AG04450 (cell line): ENCODE data around the gene TCEAL7. TPM values are rescaled to one million over a fixed set of nuclear protein-coding genes. Genes with fewer than 3 reads are reported as not detected.
"Not testable (repeated sequence)": the region's sequence is repeated elsewhere in the genome, so short reads cannot be mapped to it uniquely, and the experiment has no call there.

Experiments
- CTCF ChIA-PET: fragments of 300-600, 350-600 bp; formaldehyde crosslinking; extraction: SDS; loops from one replicate; lab custom pipeline; 2022; ENCODE audit warnings: antibody characterized with exemption, inconsistent platforms; lab: Charles Lee
- POLR2A ChIA-PET: fragments of 350-600 bp; formaldehyde crosslinking; extraction: SDS; loops from one replicate; lab custom pipeline; 2021; ENCODE audit warnings: antibody characterized with exemption, inconsistent platforms; lab: Yijun Ruan, JAX
- DNase-seq: peaks from one replicate; pipeline ENCODE4 v3.0.0-alpha.2; 2011; ENCODE audit warnings: low read depth, low spot score
- H3K27ac ChIP-seq: one replicate; pipeline ENCODE4 v1.5.1; 2012; ENCODE audit warnings: low read depth, low read length, control low read depth
- H3K27me3 ChIP-seq: one replicate; pipeline ENCODE4 v1.6.0; 2012; ENCODE audit warnings: low read length; ENCODE audit not compliant: control insufficient read depth, insufficient read depth
- H3K4me3 ChIP-seq: 2 replicates; pipeline ENCODE4 v1.5.1; 2011; ENCODE audit warnings: mild to moderate bottlenecking, low read depth, low read length, control low read depth
- H3K9me3 ChIP-seq: 2 replicates; pipeline ENCODE4 v1.5.1; 2012; ENCODE audit warnings: low read length; ENCODE audit not compliant: control insufficient read depth, insufficient read depth
- CTCF ChIP-seq: IDR thresholded peaks from 2 replicates; pipeline ENCODE4 v1.5.1; 2011; ENCODE audit warnings: low read depth, low read length, control low read depth, inconsistent platforms
- polyA minus RNA-seq: library from RNA; depleted of rRNA, polyadenylated mRNA; stranded (reverse); fragments of >200 nt; gene quantifications from 2 replicates; pipeline ENCODE4 v1.2.3, GENCODE V29; 2011; rRNA and poly(A)+ RNA removed
- polyA plus RNA-seq: library from polyadenylated mRNA; depleted of rRNA; stranded (reverse); fragments of >200 nt; gene quantifications from 2 replicates; pipeline ENCODE4 v1.2.3, GENCODE V29; 2011; rRNA removed

TCEAL7 gene, protein sequence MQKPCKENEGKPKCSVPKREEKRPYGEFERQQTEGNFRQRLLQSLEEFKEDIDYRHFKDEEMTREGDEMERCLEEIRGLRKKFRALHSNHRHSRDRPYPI
- polyA plus RNA-seq (35.8 and 49.5 TPM in 2 replicates), polyA minus RNA-seq (7.3 and 8.4 TPM in 2 replicates)

GRCh38 chrX:103329991-103330390, at the start of gene TCEAL7:
Gene TCEAL7 (plus strand): TSS chrX:103330239. CDS start chrX:103331404, 1,165 bp downstream.
- Histone ChIP-seq H3K27ac (no peak within 1 kb of the TSS), H3K4me3 (peak within 1 kb of the TSS; percentile 59), H3K9me3 (no peaks in the 10 kb centered on the region), H3K27me3 (no peaks in the 10 kb centered on the region)
- TF ChIP-seq CTCF, result no peak
- ChIA-PET CTCF (interaction anchor here (1.3 to 1.6 kb wide), 3 partner anchors 12 to 135 kb away, joined by 3 to 6 read pairs (median 4); no protein-coding TSS in a partner anchor), POLR2A (no interaction called here)
- DNase-seq, result no peak

GRCh38 chrX:103293118-103293517, 36.9 kb upstream of the TCEAL7 start:
- CTCF ChIA-PET, result no interaction called here
- Histone ChIP-seq H3K4me3 (no peak overlapping the region), H3K27ac (no peak overlapping the region), H3K9me3 (no peaks in the 10 kb centered on the region), H3K27me3 (peaks cover 2% of the 10 kb centered on the region)
- TF ChIP-seq CTCF, result no peak
- POLR2A ChIA-PET, result no interaction called here
- no peak for DNase-seq

DNA sequence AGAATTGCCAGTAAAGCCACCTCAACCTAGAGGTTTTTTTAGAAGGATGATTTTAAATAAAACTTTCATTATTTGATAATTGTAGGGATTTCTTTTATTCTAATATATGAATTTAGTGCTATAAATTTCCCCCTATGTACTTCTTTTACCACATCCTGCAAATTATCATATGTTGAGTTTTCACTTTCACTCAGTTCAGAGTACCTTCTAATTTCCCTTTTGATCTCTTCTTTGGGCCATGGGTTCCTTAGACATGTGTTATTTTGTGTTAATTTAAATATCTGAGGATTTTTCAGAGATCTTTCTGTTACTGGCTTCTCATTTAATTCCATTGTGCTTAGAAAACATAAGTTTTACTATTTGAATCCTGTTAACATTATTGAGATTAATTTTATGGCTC, 25.3 kb upstream of the TCEAL7 start:
- no peak for TF ChIP-seq CTCF
- Histone ChIP-seq H3K27ac (no peak overlapping the region), H3K9me3 (no peaks in the 10 kb centered on the region), H3K27me3 (peaks cover 3% of the 10 kb centered on the region), H3K4me3 (no peak overlapping the region)
- ChIA-PET CTCF (no interaction called here), POLR2A (no interaction called here)
- no peak for DNase-seq

DNA sequence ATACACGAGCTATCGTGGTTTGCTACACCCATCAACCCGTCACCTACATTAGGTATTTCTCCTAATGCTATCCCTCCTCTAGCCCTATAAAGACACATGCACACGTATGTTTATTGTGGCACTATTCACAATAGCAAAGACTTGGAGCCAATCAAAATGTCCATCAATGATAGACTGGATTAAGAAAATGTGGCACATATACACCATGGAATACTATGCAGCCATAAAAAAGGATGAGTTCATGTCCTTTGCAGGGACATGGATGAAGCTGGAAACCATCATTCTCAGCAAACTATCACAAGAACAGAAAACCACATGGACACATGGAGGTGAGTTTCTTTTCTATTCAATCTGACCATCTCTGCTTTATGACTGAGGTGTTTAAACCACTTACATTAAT, 24.4 kb upstream of the TCEAL7 start:
- H3K27me3 ChIP-seq, DNase-seq, H3K4me3 ChIP-seq, H3K27ac ChIP-seq, CTCF ChIA-PET, POLR2A ChIA-PET, H3K9me3 ChIP-seq: not testable (repeated sequence)

- ChIA-PET CTCF (no interaction called here), POLR2A (no interaction called here)
- no peaks in the 10 kb centered on the region for H3K9me3 ChIP-seq
- no peak for DNase-seq
- H3K4me3 ChIP-seq, result no peak overlapping the region
- no peak overlapping the region for H3K27ac ChIP-seq
- H3K27me3 ChIP-seq, result peaks cover 12% of the 10 kb centered on the region
- TF ChIP-seq CTCF, result no peak
Measured at GRCh38 chrX:103309860-103310554, 20.0 kb upstream of the TCEAL7 start.
